Caki2 (cell line): ENCODE measurements around the gene CWC27. TPM values are rescaled to one million over a fixed set of nuclear protein-coding genes. Genes with fewer than 3 reads are reported as not detected.

ENCODE experiments used
- DNase-seq: peaks from one replicate; pipeline ENCODE4 v3.0.0-alpha.2; 2015; ENCODE audit warnings: low read depth
- in situ Hi-C: cut with HindIII; loops from 2 replicates; pipeline ENCODE4 v1.10.0; 2016; ENCODE audit warnings: low sequenced_read_pairs, low pct_unique_long_range_greater_than_20kb, mixed read lengths
- total RNA-seq: library from RNA; depleted of rRNA; stranded (reverse); fragments of >200 nt; shearing (Covaris generic); gene quantifications from 2 replicates; pipeline ENCODE4 v1.2.3, GENCODE V29; 2014; ENCODE audit warnings: low replicate concordance

The CWC27 gene
- total RNA-seq, 1 experiment from 2014 or later: 15.5 TPM

- no peak for DNase-seq
- in situ Hi-C loops: no loop called here
These were observed 63.3 kb downstream of the CWC27 start for GRCh38 chr5:64831996-64832395.

GRCh38 chr5:64834037-64834436 lies 65.3 kb downstream of the CWC27 start:
- no peak for DNase-seq
- in situ Hi-C loops: no loop called here

GRCh38 chr5:64834611-64835010 lies 65.9 kb downstream of the CWC27 start:
- DNase-seq: no peak
- in situ Hi-C loops: no loop called here

- DNase-seq: no peak
- in situ Hi-C loops: no loop called here
These were observed 66.5 kb downstream of the CWC27 start for GRCh38 chr5:64835266-64835665.

- DNase-seq: no peak
- in situ Hi-C loops: no loop called here
These were observed 67.5 kb downstream of the CWC27 start for GRCh38 chr5:64836190-64836755.

GRCh38 chr5:64836786-64837185 lies 68.1 kb downstream of the CWC27 start:
- in situ Hi-C loops: no loop called here

GRCh38 chr5:64838376-64838775 lies 69.6 kb downstream of the CWC27 start:
- in situ Hi-C loops: no loop called here

More at GRCh38 chr5:64836786-64837185, 68.1 kb downstream of the CWC27 start:
- no peak for DNase-seq

GRCh38 chr5:64838803-64839202 lies 70.1 kb downstream of the CWC27 start:
- no peak for DNase-seq
- in situ Hi-C loops: no loop called here

More at GRCh38 chr5:64838376-64838775, 69.6 kb downstream of the CWC27 start:
- no peak for DNase-seq

- DNase-seq: no peak
- in situ Hi-C loops: no loop called here
These were observed 71.2 kb downstream of the CWC27 start for GRCh38 chr5:64839936-64840335.

- in situ Hi-C loops: no loop called here
- no peak for DNase-seq
These were observed 72.2 kb downstream of the CWC27 start for GRCh38 chr5:64840958-64841357.

- no peak for DNase-seq
- in situ Hi-C loops: no loop called here
These were observed 85.0 kb downstream of the CWC27 start for GRCh38 chr5:64853777-64854176.

- DNase-seq: no peak
- in situ Hi-C loops: no loop called here
These were observed 86.1 kb downstream of the CWC27 start for GRCh38 chr5:64854855-64855254.

- in situ Hi-C loops: no loop called here
- no peak for DNase-seq
These were observed 91.2 kb downstream of the CWC27 start for GRCh38 chr5:64859881-64860280.

GRCh38 chr5:64861281-64861680 lies 92.6 kb downstream of the CWC27 start:
- in situ Hi-C loops: no loop called here
- no peak for DNase-seq

- in situ Hi-C loops: no loop called here
- no peak for DNase-seq
These were observed 95.4 kb downstream of the CWC27 start for GRCh38 chr5:64864171-64864570.

- DNase-seq: no peak
- in situ Hi-C loops: no loop called here
These were observed 96.9 kb downstream of the CWC27 start for GRCh38 chr5:64865662-64866061.

GRCh38 chr5:64869419-64869818 lies 100.7 kb downstream of the CWC27 start:
- DNase-seq: peak; percentile 23
- in situ Hi-C loops: no loop called here

- in situ Hi-C loops: no loop called here
- no peak for DNase-seq
These were observed 103.3 kb downstream of the CWC27 start for GRCh38 chr5:64872044-64872443.

GRCh38 chr5:64873441-64873840 lies 104.7 kb downstream of the CWC27 start:
- in situ Hi-C loops: no loop called here
- DNase-seq: no peak

GRCh38 chr5:64874753-64875152 lies 106.0 kb downstream of the CWC27 start:
- in situ Hi-C loops: no loop called here
- DNase-seq: no peak

- no peak for DNase-seq
- in situ Hi-C loops: no loop called here
These were observed 107.5 kb downstream of the CWC27 start for GRCh38 chr5:64876203-64876602.
